ENCODE results near the gene BNIP3. TPM values are rescaled to one million over a fixed set of nuclear protein-coding genes. Genes with fewer than 3 reads are reported as not detected.

Gene BNIP3
- total and polyA plus RNA-seq, 2 of the 13 experiments (the other 11 are each of a cell fraction or from before 2014, with no cell fraction given) = 73.7 to 223 TPM

- peak; percentile 77; the same call in 1 of the 2 replicates for TF ChIP-seq ZNF563 (CRISPR knock-in tag; IDR thresholded peaks at IDR 0.05)
- peak; percentile 73; the same call in 1 of the 2 replicates for TF ChIP-seq ZNF331 (CRISPR knock-in tag; IDR thresholded peaks at IDR 0.05)
- TF ChIP-seq MIER3 (CRISPR knock-in tag; IDR thresholded peaks at IDR 0.05; ENCODE audit: borderline replicate concordance) = peak; percentile 85; the same call in 1 of the 2 replicates
- TF ChIP-seq ZNF614 (CRISPR knock-in tag; IDR thresholded peaks at IDR 0.05; ENCODE audit: borderline replicate concordance) = peak; percentile 94
- TF ChIP-seq, protein P1, sequence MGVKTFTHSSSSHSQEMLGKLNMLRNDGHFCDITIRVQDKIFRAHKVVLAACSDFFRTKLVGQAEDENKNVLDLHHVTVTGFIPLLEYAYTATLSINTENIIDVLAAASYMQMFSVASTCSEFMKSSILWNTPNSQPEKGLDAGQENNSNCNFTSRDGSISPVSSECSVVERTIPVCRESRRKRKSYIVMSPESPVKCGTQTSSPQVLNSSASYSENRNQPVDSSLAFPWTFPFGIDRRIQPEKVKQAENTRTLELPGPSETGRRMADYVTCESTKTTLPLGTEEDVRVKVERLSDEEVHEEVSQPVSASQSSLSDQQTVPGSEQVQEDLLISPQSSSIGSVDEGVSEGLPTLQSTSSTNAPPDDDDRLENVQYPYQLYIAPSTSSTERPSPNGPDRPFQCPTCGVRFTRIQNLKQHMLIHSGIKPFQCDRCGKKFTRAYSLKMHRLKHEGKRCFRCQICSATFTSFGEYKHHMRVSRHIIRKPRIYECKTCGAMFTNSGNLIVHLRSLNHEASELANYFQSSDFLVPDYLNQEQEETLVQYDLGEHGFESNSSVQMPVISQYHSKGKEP (CRISPR knock-in tag; IDR thresholded peaks at IDR 0.05) = no peak
- no peak for TF ChIP-seq TCF12 (IDR thresholded peaks at IDR 0.05)
- peak; percentile 85 for TF ChIP-seq TCF12 (CRISPR knock-in tag; IDR thresholded peaks at IDR 0.05)
- TF ChIP-seq GFI1 (CRISPR knock-in tag; IDR thresholded peaks at IDR 0.05; ENCODE audit: borderline replicate concordance) = peak; percentile 60; the same call in 1 of the 2 replicates
- TF ChIP-seq, protein P2, sequence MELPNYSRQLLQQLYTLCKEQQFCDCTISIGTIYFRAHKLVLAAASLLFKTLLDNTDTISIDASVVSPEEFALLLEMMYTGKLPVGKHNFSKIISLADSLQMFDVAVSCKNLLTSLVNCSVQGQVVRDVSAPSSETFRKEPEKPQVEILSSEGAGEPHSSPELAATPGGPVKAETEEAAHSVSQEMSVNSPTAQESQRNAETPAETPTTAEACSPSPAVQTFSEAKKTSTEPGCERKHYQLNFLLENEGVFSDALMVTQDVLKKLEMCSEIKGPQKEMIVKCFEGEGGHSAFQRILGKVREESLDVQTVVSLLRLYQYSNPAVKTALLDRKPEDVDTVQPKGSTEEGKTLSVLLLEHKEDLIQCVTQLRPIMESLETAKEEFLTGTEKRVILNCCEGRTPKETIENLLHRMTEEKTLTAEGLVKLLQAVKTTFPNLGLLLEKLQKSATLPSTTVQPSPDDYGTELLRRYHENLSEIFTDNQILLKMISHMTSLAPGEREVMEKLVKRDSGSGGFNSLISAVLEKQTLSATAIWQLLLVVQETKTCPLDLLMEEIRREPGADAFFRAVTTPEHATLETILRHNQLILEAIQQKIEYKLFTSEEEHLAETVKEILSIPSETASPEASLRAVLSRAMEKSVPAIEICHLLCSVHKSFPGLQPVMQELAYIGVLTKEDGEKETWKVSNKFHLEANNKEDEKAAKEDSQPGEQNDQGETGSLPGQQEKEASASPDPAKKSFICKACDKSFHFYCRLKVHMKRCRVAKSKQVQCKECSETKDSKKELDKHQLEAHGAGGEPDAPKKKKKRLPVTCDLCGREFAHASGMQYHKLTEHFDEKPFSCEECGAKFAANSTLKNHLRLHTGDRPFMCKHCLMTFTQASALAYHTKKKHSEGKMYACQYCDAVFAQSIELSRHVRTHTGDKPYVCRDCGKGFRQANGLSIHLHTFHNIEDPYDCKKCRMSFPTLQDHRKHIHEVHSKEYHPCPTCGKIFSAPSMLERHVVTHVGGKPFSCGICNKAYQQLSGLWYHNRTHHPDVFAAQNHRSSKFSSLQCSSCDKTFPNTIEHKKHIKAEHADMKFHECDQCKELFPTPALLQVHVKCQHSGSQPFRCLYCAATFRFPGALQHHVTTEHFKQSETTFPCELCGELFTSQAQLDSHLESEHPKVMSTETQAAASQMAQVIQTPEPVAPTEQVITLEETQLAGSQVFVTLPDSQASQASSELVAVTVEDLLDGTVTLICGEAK (IDR thresholded peaks at IDR 0.05) = no peak
- TF ChIP-seq, protein P2 (CRISPR knock-in tag; IDR thresholded peaks at IDR 0.05) = peak; percentile 39; the same call in 1 of the 2 replicates
- TF ChIP-seq, protein P3, sequence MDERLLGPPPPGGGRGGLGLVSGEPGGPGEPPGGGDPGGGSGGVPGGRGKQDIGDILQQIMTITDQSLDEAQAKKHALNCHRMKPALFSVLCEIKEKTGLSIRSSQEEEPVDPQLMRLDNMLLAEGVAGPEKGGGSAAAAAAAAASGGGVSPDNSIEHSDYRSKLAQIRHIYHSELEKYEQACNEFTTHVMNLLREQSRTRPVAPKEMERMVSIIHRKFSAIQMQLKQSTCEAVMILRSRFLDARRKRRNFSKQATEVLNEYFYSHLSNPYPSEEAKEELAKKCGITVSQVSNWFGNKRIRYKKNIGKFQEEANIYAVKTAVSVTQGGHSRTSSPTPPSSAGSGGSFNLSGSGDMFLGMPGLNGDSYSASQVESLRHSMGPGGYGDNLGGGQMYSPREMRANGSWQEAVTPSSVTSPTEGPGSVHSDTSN (CRISPR knock-in tag; IDR thresholded peaks at IDR 0.05) = no peak
- no peak for TF ChIP-seq JARID2 (CRISPR knock-in tag; IDR thresholded peaks at IDR 0.05; ENCODE audit: insufficient replicate concordance)
- TF ChIP-seq NFE2L1 (CRISPR knock-in tag; IDR thresholded peaks at IDR 0.05; ENCODE audit: borderline replicate concordance) = no peak
- TF ChIP-seq SKI (IDR thresholded peaks at IDR 0.05; ENCODE audit: partially characterized antibody) = peak; percentile 72
- TF ChIP-seq ZNF567 (CRISPR knock-in tag; IDR thresholded peaks at IDR 0.05; ENCODE audit: borderline replicate concordance) = peak; percentile 78; the same call in 1 of the 2 replicates
- TF ChIP-seq ZNF205 (CRISPR knock-in tag; IDR thresholded peaks at IDR 0.05) = peak; percentile 64; the same call in 1 of the 2 replicates
- TF ChIP-seq ESRRA (CRISPR knock-in tag; IDR thresholded peaks at IDR 0.05; ENCODE audit: low read depth) = peak; percentile 69; the same call in 1 of the 2 replicates
- TF ChIP-seq ADNP (CRISPR knock-in tag; IDR thresholded peaks at IDR 0.05) = no peak
- peak; percentile 24; the same call in 1 of the 2 replicates for TF ChIP-seq ZNF343 (CRISPR knock-in tag; IDR thresholded peaks at IDR 0.05)
Measured at GRCh38 chr10:131997366-131998049, 15.8 kb upstream of the BNIP3 start (continued).

All from HepG2 (cell line).